Measurements from ENCODE around the gene IQSEC3.

IQSEC3 gene

GRCh38 chr12:135138-135537 is 68.6 kb downstream of the IQSEC3 start:
- Histone ChIP-seq H3K27me3 (ENCODE audit: control insufficient read depth in 1 of 2, insufficient read depth in 2 of 2, low read length in 2 of 2) (peaks cover 4 to 9% of the 10 kb centered on the region in 2 donors), H3K4me3 (ENCODE audit: low read depth in 1 of 2, low read length in 2 of 2) (no peak overlapping the region), H3K9me3 (ENCODE audit: control insufficient read depth in 1 of 2, low read length in 2 of 2) (no peaks in the 10 kb centered on the region), H3K27ac (ENCODE audit: low read depth, low read length) (no peak overlapping the region), H3K4me1 (ENCODE audit: control insufficient read depth in 1 of 2, insufficient read depth in 2 of 2, low read length in 2 of 2) (peaks cover 0 to 9% of the 10 kb centered on the region in 2 donors), H3K9ac (ENCODE audit: low read depth in 1 of 2, low read length in 2 of 2) (no peak overlapping the region), H3K36me3 (ENCODE audit: control insufficient read depth in 1 of 2, insufficient read depth in 2 of 2, low read length in 2 of 2) (no peaks in the 10 kb centered on the region)

- no peak overlapping the region for H3K27ac ChIP-seq (ENCODE audit: low read depth, low read length)
- H3K9me3 ChIP-seq (ENCODE audit: control insufficient read depth in 1 of 2, low read length in 2 of 2), result no peaks in the 10 kb centered on the region
- H3K4me3 ChIP-seq (ENCODE audit: low read depth in 1 of 2, low read length in 2 of 2), result peak overlapping the region in 1 of 2 donors; percentile 17
- H3K9ac ChIP-seq (ENCODE audit: low read depth in 1 of 2, low read length in 2 of 2), result no peak overlapping the region
- no peaks in the 10 kb centered on the region for H3K36me3 ChIP-seq (ENCODE audit: control insufficient read depth in 1 of 2, insufficient read depth in 2 of 2, low read length in 2 of 2)
- H3K27me3 ChIP-seq (ENCODE audit: control insufficient read depth in 1 of 2, insufficient read depth in 2 of 2, low read length in 2 of 2), result peaks cover 5 to 12% of the 10 kb centered on the region in 2 donors
- H3K4me1 ChIP-seq (ENCODE audit: control insufficient read depth in 1 of 2, insufficient read depth in 2 of 2, low read length in 2 of 2), result peaks cover 6 to 17% of the 10 kb centered on the region in 2 donors
Observed at GRCh38 chr12:138171-138897, 71.8 kb downstream of the IQSEC3 start.

- Histone ChIP-seq H3K9me3 (ENCODE audit: control insufficient read depth in 1 of 2, low read length in 2 of 2) (no peaks in the 10 kb centered on the region), H3K4me3 (ENCODE audit: low read depth in 1 of 2, low read length in 2 of 2) (peak overlapping the region; percentile 29 to 43), H3K9ac (ENCODE audit: low read depth in 1 of 2, low read length in 2 of 2) (no peak overlapping the region), H3K4me1 (ENCODE audit: control insufficient read depth in 1 of 2, insufficient read depth in 2 of 2, low read length in 2 of 2) (peaks cover 6 to 24% of the 10 kb centered on the region in 2 donors), H3K27me3 (ENCODE audit: control insufficient read depth in 1 of 2, insufficient read depth in 2 of 2, low read length in 2 of 2) (peaks cover 5 to 12% of the 10 kb centered on the region in 2 donors), H3K27ac (ENCODE audit: low read depth, low read length) (no peak overlapping the region), H3K36me3 (ENCODE audit: control insufficient read depth in 1 of 2, insufficient read depth in 2 of 2, low read length in 2 of 2) (no peaks in the 10 kb centered on the region)
Observed at GRCh38 chr12:138898-139534, 72.4 kb downstream of the IQSEC3 start.

- no peak overlapping the region for H3K9ac ChIP-seq (ENCODE audit: low read depth in 1 of 2, low read length in 2 of 2)
- no peaks in the 10 kb centered on the region for H3K9me3 ChIP-seq (ENCODE audit: control insufficient read depth in 1 of 2, low read length in 2 of 2)
- H3K27ac ChIP-seq (ENCODE audit: low read depth, low read length), result no peak overlapping the region
- H3K4me1 ChIP-seq (ENCODE audit: control insufficient read depth in 1 of 2, insufficient read depth in 2 of 2, low read length in 2 of 2), result peaks cover 12 to 30% of the 10 kb centered on the region in 2 donors
- peaks cover 5 to 12% of the 10 kb centered on the region in 2 donors for H3K27me3 ChIP-seq (ENCODE audit: control insufficient read depth in 1 of 2, insufficient read depth in 2 of 2, low read length in 2 of 2)
- H3K36me3 ChIP-seq (ENCODE audit: control insufficient read depth in 1 of 2, insufficient read depth in 2 of 2, low read length in 2 of 2), result no peaks in the 10 kb centered on the region
- peak overlapping the region in 1 of 2 donors; percentile 29 for H3K4me3 ChIP-seq (ENCODE audit: low read depth in 1 of 2, low read length in 2 of 2)
Observed at GRCh38 chr12:139585-139984, 73.0 kb downstream of the IQSEC3 start.

- no peaks in the 10 kb centered on the region for H3K36me3 ChIP-seq (ENCODE audit: control insufficient read depth in 1 of 2, insufficient read depth in 2 of 2, low read length in 2 of 2)
- H3K4me1 ChIP-seq (ENCODE audit: control insufficient read depth in 1 of 2, insufficient read depth in 2 of 2, low read length in 2 of 2), result peaks cover 16 to 35% of the 10 kb centered on the region in 2 donors
- H3K27me3 ChIP-seq (ENCODE audit: control insufficient read depth in 1 of 2, insufficient read depth in 2 of 2, low read length in 2 of 2), result peaks cover 5 to 12% of the 10 kb centered on the region in 2 donors
- H3K27ac ChIP-seq (ENCODE audit: low read depth, low read length), result no peak overlapping the region
- no peaks in the 10 kb centered on the region for H3K9me3 ChIP-seq (ENCODE audit: control insufficient read depth in 1 of 2, low read length in 2 of 2)
- H3K9ac ChIP-seq (ENCODE audit: low read depth in 1 of 2, low read length in 2 of 2), result no peak overlapping the region
- peak overlapping the region in 1 of 2 donors; percentile 29 for H3K4me3 ChIP-seq (ENCODE audit: low read depth in 1 of 2, low read length in 2 of 2)
Observed at GRCh38 chr12:140162-140561, 73.6 kb downstream of the IQSEC3 start.

- H3K9ac ChIP-seq (ENCODE audit: low read depth in 1 of 2, low read length in 2 of 2), result peak overlapping the region in 1 of 2 donors; percentile 4
- H3K9me3 ChIP-seq (ENCODE audit: control insufficient read depth in 1 of 2, low read length in 2 of 2), result no peaks in the 10 kb centered on the region
- peaks cover 20 to 38% of the 10 kb centered on the region in 2 donors for H3K4me1 ChIP-seq (ENCODE audit: control insufficient read depth in 1 of 2, insufficient read depth in 2 of 2, low read length in 2 of 2)
- no peaks in the 10 kb centered on the region for H3K36me3 ChIP-seq (ENCODE audit: control insufficient read depth in 1 of 2, insufficient read depth in 2 of 2, low read length in 2 of 2)
- H3K4me3 ChIP-seq (ENCODE audit: low read depth in 1 of 2, low read length in 2 of 2), result peak overlapping the region; percentile 20 to 44
- peak overlapping the region; percentile 80 for H3K27ac ChIP-seq (ENCODE audit: low read depth, low read length)
- H3K27me3 ChIP-seq (ENCODE audit: control insufficient read depth in 1 of 2, insufficient read depth in 2 of 2, low read length in 2 of 2), result peaks cover 5 to 9% of the 10 kb centered on the region in 2 donors
Observed at GRCh38 chr12:143964-144649, 77.5 kb downstream of the IQSEC3 start.

GRCh38 chr12:144650-145284 is 78.2 kb downstream of the IQSEC3 start:
- H3K4me1 ChIP-seq (ENCODE audit: control insufficient read depth in 1 of 2, insufficient read depth in 2 of 2, low read length in 2 of 2), result peaks cover 20 to 35% of the 10 kb centered on the region in 2 donors
- peaks cover 5 to 6% of the 10 kb centered on the region in 2 donors for H3K27me3 ChIP-seq (ENCODE audit: control insufficient read depth in 1 of 2, insufficient read depth in 2 of 2, low read length in 2 of 2)
- H3K9ac ChIP-seq (ENCODE audit: low read depth in 1 of 2, low read length in 2 of 2), result no peak overlapping the region
- peak overlapping the region; percentile 20 to 44 for H3K4me3 ChIP-seq (ENCODE audit: low read depth in 1 of 2, low read length in 2 of 2)
- H3K27ac ChIP-seq (ENCODE audit: low read depth, low read length), result peak overlapping the region; percentile 80
- H3K36me3 ChIP-seq (ENCODE audit: control insufficient read depth in 1 of 2, insufficient read depth in 2 of 2, low read length in 2 of 2), result no peaks in the 10 kb centered on the region
- no peaks in the 10 kb centered on the region for H3K9me3 ChIP-seq (ENCODE audit: control insufficient read depth in 1 of 2, low read length in 2 of 2)

- Histone ChIP-seq H3K4me1 (ENCODE audit: control insufficient read depth in 1 of 2, insufficient read depth in 2 of 2, low read length in 2 of 2) (peaks cover 20 to 31% of the 10 kb centered on the region in 2 donors), H3K4me3 (ENCODE audit: low read depth in 1 of 2, low read length in 2 of 2) (no peak overlapping the region), H3K9me3 (ENCODE audit: control insufficient read depth in 1 of 2, low read length in 2 of 2) (no peaks in the 10 kb centered on the region), H3K27ac (ENCODE audit: low read depth, low read length) (no peak overlapping the region), H3K9ac (ENCODE audit: low read depth in 1 of 2, low read length in 2 of 2) (no peak overlapping the region), H3K36me3 (ENCODE audit: control insufficient read depth in 1 of 2, insufficient read depth in 2 of 2, low read length in 2 of 2) (no peaks in the 10 kb centered on the region), H3K27me3 (ENCODE audit: control insufficient read depth in 1 of 2, insufficient read depth in 2 of 2, low read length in 2 of 2) (no peaks in the 10 kb centered on the region)
Observed at GRCh38 chr12:145369-145960, 78.9 kb downstream of the IQSEC3 start.

GRCh38 chr12:147242-147641 is 80.7 kb downstream of the IQSEC3 start:
- Histone ChIP-seq H3K9ac (ENCODE audit: low read depth in 1 of 2, low read length in 2 of 2) (no peak overlapping the region), H3K27me3 (ENCODE audit: control insufficient read depth in 1 of 2, insufficient read depth in 2 of 2, low read length in 2 of 2) (no peaks in the 10 kb centered on the region), H3K4me1 (ENCODE audit: control insufficient read depth in 1 of 2, insufficient read depth in 2 of 2, low read length in 2 of 2) (peaks cover 22 to 31% of the 10 kb centered on the region in 2 donors), H3K9me3 (ENCODE audit: control insufficient read depth in 1 of 2, low read length in 2 of 2) (no peaks in the 10 kb centered on the region), H3K27ac (ENCODE audit: low read depth, low read length) (no peak overlapping the region), H3K36me3 (ENCODE audit: control insufficient read depth in 1 of 2, insufficient read depth in 2 of 2, low read length in 2 of 2) (no peaks in the 10 kb centered on the region), H3K4me3 (ENCODE audit: low read depth in 1 of 2, low read length in 2 of 2) (no peak overlapping the region)
